ENCODE results near the gene CLEC20A. TPM values are rescaled to one million over a fixed set of nuclear protein-coding genes. Genes with fewer than 3 reads are reported as not detected.

Gene CLEC20A
- total RNA-seq, 1 experiment from 2014 or later = not detected

DNA sequence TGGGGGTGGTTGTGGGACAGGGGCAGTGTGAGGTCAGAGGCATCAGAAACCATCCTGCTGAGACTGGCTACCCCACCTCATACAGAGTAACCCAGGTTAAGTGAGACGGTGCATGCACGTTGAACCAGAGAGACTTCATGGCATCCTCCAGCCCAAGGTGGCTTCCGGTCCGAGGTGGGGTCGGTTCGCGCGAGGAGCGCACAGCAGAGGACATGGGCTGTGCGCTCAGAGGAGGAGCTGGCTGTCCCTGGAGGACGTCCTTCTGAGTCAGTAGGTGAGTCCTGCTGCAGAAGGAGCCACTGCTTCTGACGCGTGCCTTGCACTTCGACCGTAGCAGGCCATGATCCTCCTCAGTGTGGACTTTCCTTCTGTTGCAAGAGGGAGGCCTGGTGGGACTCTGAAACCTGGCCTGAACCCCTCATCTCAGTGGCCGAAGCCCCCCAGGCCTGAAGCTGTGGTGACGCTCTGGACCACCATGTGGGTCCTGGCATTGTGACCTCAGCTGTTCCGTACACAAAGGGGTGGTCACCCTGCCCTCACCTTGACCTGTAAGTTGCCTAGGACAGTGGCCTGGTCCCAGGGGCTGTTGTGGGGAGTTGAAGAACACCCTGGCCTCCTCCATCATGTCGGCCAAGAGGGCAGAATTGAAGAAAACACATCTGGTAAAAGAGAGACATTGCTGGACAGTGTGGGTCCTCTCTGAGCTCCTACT is 16.0 kb upstream of the CLEC20A start, which contains the start of gene TEX35:
TEX35 (plus strand) TSS at position 544 of the 712 bp plus-strand sequence; CDS start at position 624, 80 bp downstream.
- intact Hi-C loops (cut with micrococcal nuclease) = no loop called here
- ChIA-PET CTCF (interaction anchor here (0.6 to 13.6 kb wide), 8 partner anchors 12 to 657 kb away, joined by 3 to 162 read pairs (median 3); no protein-coding TSS in a partner anchor), POLR2A (interaction anchor here (0.6 kb wide), 1 partner anchor 171 kb away, joined by 3 read pairs; no protein-coding TSS in a partner anchor)
- no peaks in the 10 kb centered on the region for H3K27me3 Mint-ChIP-seq (ENCODE audit: insufficient read depth, unreplicated experiment)
- DNase-seq (ENCODE audit: unreplicated experiment) = no peak
- no TSS peak for BruUV-seq (replicated peaks)
- H3K4me1 Mint-ChIP-seq (ENCODE audit: insufficient read depth, unreplicated experiment) = no peaks in the 10 kb centered on the region
- H3K27ac Mint-ChIP-seq (ENCODE audit: low read depth, unreplicated experiment) = no peak within 1 kb of the TSS
- H3K4me3 Mint-ChIP-seq (ENCODE audit: unreplicated experiment) = no peak within 1 kb of the TSS
- TF ChIP-seq, protein P1, sequence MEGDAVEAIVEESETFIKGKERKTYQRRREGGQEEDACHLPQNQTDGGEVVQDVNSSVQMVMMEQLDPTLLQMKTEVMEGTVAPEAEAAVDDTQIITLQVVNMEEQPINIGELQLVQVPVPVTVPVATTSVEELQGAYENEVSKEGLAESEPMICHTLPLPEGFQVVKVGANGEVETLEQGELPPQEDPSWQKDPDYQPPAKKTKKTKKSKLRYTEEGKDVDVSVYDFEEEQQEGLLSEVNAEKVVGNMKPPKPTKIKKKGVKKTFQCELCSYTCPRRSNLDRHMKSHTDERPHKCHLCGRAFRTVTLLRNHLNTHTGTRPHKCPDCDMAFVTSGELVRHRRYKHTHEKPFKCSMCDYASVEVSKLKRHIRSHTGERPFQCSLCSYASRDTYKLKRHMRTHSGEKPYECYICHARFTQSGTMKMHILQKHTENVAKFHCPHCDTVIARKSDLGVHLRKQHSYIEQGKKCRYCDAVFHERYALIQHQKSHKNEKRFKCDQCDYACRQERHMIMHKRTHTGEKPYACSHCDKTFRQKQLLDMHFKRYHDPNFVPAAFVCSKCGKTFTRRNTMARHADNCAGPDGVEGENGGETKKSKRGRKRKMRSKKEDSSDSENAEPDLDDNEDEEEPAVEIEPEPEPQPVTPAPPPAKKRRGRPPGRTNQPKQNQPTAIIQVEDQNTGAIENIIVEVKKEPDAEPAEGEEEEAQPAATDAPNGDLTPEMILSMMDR (IDR thresholded peaks at IDR 0.05; ENCODE audit: unreplicated experiment) = no peak
- no peaks in the 10 kb centered on the region for H3K36me3 Mint-ChIP-seq (ENCODE audit: insufficient read depth, unreplicated experiment)
- H3K9me3 Mint-ChIP-seq (ENCODE audit: unreplicated experiment) = no peaks in the 10 kb centered on the region

DNA sequence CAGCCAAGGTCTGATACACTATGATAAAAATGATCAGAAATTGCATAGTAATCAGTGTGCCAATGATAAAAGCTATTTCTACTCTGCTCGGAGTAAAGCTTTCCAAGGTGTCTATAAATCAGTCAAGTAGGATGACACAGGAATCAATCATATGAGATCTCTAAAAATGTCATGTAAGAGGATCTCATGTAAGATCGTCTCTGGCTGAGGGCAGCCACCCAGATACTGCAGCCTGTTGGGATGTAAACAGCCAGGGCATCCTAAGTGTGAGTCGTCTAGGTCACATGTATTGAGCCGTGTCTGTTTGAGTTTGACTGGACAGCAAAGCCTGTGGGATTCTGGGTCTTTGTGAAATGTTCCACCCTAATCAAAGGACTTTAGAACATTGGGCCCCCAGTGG is 13.4 kb upstream of the CLEC20A start:
- TF ChIP-seq, protein P1 (IDR thresholded peaks at IDR 0.05; ENCODE audit: unreplicated experiment) = no peak
- no peak for DNase-seq (ENCODE audit: unreplicated experiment)
- intact Hi-C loops (cut with micrococcal nuclease) = no loop called here
- no peak overlapping the region for H3K4me3 Mint-ChIP-seq (ENCODE audit: unreplicated experiment)
- ChIA-PET CTCF (interaction anchor here (0.9 to 13.6 kb wide), 5 partner anchors 9 to 214 kb away, joined by 4 to 309 read pairs (median 162); no protein-coding TSS in a partner anchor), POLR2A (no interaction called here)
- no peaks in the 10 kb centered on the region for H3K4me1 Mint-ChIP-seq (ENCODE audit: insufficient read depth, unreplicated experiment)
- no peak overlapping the region for H3K27ac Mint-ChIP-seq (ENCODE audit: low read depth, unreplicated experiment)
- no peaks in the 10 kb centered on the region for H3K9me3 Mint-ChIP-seq (ENCODE audit: unreplicated experiment)
- no TSS peak for BruUV-seq (replicated peaks)
- no peaks in the 10 kb centered on the region for H3K27me3 Mint-ChIP-seq (ENCODE audit: insufficient read depth, unreplicated experiment)
- no peaks in the 10 kb centered on the region for H3K36me3 Mint-ChIP-seq (ENCODE audit: insufficient read depth, unreplicated experiment)

DNA sequence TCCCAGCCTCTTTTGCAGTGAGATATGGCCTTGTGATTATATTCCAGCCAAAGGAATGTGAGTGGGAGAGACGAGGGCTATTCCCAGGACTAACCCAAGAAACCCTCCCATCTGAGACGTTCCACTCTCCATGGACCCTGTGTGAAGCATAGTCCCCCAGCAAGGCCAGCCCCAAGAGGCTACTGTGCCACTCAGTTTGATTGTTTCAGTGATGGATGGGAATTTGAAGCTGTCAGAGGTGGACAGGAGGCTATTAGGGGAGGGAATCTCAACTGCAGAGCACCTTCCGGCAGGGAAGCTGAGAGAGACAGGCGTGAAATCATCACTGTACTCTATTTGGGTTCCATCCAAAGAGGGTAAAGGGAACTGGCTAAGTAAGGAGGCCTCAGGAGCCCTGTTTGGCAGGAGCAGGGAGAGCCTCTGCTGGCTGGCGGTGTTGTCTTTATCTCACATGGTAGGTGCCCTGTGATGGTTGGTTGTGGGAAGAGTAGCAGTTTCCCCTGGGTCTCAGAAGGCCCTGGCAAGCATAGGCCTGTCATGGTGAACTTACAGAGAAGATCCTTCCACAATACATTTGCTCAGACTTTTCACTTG is 12.7 kb upstream of the CLEC20A start:
- Mint-ChIP-seq H3K4me3 (ENCODE audit: unreplicated experiment) (no peak overlapping the region), H3K9me3 (ENCODE audit: unreplicated experiment) (no peaks in the 10 kb centered on the region), H3K4me1 (ENCODE audit: insufficient read depth, unreplicated experiment) (no peaks in the 10 kb centered on the region), H3K27ac (ENCODE audit: low read depth, unreplicated experiment) (no peak overlapping the region), H3K27me3 (ENCODE audit: insufficient read depth, unreplicated experiment) (no peaks in the 10 kb centered on the region), H3K36me3 (ENCODE audit: insufficient read depth, unreplicated experiment) (no peaks in the 10 kb centered on the region)
- ChIA-PET POLR2A (interaction anchor here (1.1 kb wide), 1 partner anchor 667 kb away, joined by 3 read pairs; no protein-coding TSS in a partner anchor), CTCF (interaction anchor here (0.9 to 13.6 kb wide), 6 partner anchors 9 to 213 kb away, joined by 4 to 309 read pairs (median 84); no protein-coding TSS in a partner anchor)
- intact Hi-C loops (cut with micrococcal nuclease) = no loop called here
- no peak for DNase-seq (ENCODE audit: unreplicated experiment)
- TF ChIP-seq, protein P1 (IDR thresholded peaks at IDR 0.05; ENCODE audit: unreplicated experiment) = no peak
- BruUV-seq (replicated peaks) = no TSS peak

DNA sequence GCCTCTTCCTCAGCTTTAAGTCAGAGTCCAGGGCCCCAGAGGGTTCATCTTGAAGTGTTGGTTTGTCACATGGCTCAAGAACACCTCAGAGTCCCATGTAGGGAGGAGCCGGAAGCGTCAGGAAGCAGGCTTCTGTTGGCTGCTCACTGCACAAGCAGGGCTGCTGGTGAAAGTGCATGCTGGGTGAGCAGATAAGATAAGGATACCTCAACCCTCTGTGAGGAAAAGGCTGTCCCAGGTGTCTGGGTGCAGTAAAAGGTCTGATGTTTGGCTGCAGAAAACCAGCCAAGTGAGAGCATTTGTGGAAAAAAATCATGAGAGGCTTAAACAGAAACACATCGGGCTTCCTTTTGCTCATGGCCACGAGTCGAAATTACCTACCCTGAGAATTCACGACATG is 9.9 kb upstream of the CLEC20A start:
- Mint-ChIP-seq H3K27ac (ENCODE audit: low read depth, unreplicated experiment) (no peak overlapping the region), H3K4me1 (ENCODE audit: insufficient read depth, unreplicated experiment) (no peaks in the 10 kb centered on the region), H3K36me3 (ENCODE audit: insufficient read depth, unreplicated experiment) (no peaks in the 10 kb centered on the region), H3K4me3 (ENCODE audit: unreplicated experiment) (no peak overlapping the region), H3K9me3 (ENCODE audit: unreplicated experiment) (no peaks in the 10 kb centered on the region), H3K27me3 (ENCODE audit: insufficient read depth, unreplicated experiment) (no peaks in the 10 kb centered on the region)
- TF ChIP-seq, protein P1 (IDR thresholded peaks at IDR 0.05; ENCODE audit: unreplicated experiment) = no peak
- POLR2A ChIA-PET = no interaction called here
- no TSS peak for BruUV-seq (replicated peaks)
- CTCF ChIA-PET = interaction anchor here (0.5 to 12.8 kb wide), 10 partner anchors 9 to 497 kb away, joined by 3 to 309 read pairs (median 3); no protein-coding TSS in a partner anchor
- DNase-seq (ENCODE audit: unreplicated experiment) = no peak
- intact Hi-C loops (cut with micrococcal nuclease) = loop anchor here (1.0 kb wide), 1 partner anchor 474 kb away; no protein-coding TSS in a partner anchor
